A549 (cell line): ENCODE data around the gene PPP6R1. TPM values are rescaled to one million over a fixed set of nuclear protein-coding genes. Genes with fewer than 3 reads are reported as not detected.

Experiments
- ATAC-seq, 2 experiments: fragments of 200-7000 bp in 1 of 2; fragments of >200 bp in 1 of 2; cut with Nextera tagmentation in 1 of 2; cut with Tn5 transposase in 1 of 2; 3 replicates each; pipeline versions ENCODE4 v1.8.0 to v1.9.1; 2018 to 2020; ENCODE audit warnings: mild to moderate bottlenecking in 1 of 2, moderate library complexity in 1 of 2
- CTCF ChIA-PET: fragments of 300-600 bp; sonication (Branson Sonifier 250); formaldehyde crosslinking; extraction: SDS; loops from one replicate; lab custom pipeline; 2021; ENCODE audit warnings: antibody characterized with exemption, inconsistent platforms; lab: Yijun Ruan, JAX
- POLR2A ChIA-PET: fragments of 350-600 bp; formaldehyde crosslinking; extraction: SDS; loops from one replicate; lab custom pipeline; 2021; ENCODE audit warnings: antibody characterized with exemption, inconsistent platforms; lab: Yijun Ruan, JAX
- DNase-seq, 2 experiments: peaks; one replicate each; pipeline versions ENCODE4 v3.0.0 to v3.0.0-alpha.2; 2011 to 2016; ENCODE audit warnings: low read depth in 1 of 2, low spot score in 1 of 2
- FAIRE-seq: peaks from 2 replicates; lab custom pipeline; 2011; peaks lifted over from hg19 to GRCh38; lab: Jason Lieb, UNC
- H3K27ac ChIP-seq, 2 experiments: fragments of >200 bp; sonication (Bioruptor Twin); formaldehyde crosslinking; 3 replicates each; pipeline ENCODE4 v1.5.1; 2016 to 2017
- H3K4me1 ChIP-seq: fragments of >200 bp; sonication (Bioruptor Twin); formaldehyde crosslinking; 3 replicates; pipeline ENCODE4 v1.6.1; 2016
- H3K4me2 ChIP-seq: fragments of >200 bp; sonication (Bioruptor Twin); formaldehyde crosslinking; 3 replicates; pipeline ENCODE4 v1.6.1; 2016
- H3K4me3 ChIP-seq: fragments of >200 bp; sonication (Bioruptor Twin); formaldehyde crosslinking; 3 replicates; pipeline ENCODE4 v1.5.1; 2016
- H3K9me3 ChIP-seq: fragments of >200 bp; sonication (Bioruptor Twin); formaldehyde crosslinking; 3 replicates; pipeline ENCODE4 v1.6.1; 2016
- CBX2 ChIP-seq: fragments of 200-600 bp; sonication (generic); IDR thresholded peaks from 2 replicates; pipeline ENCODE4 v1.6.1; 2016; ENCODE audit warnings: low read depth, mild to moderate bottlenecking, borderline replicate concordance
- EHMT2 ChIP-seq: fragments of 200-600 bp; sonication (generic); IDR thresholded peaks from 2 replicates; pipeline ENCODE4 v1.6.1; 2016; ENCODE audit warnings: antibody characterized with exemption, low read depth, mild to moderate bottlenecking, moderate library complexity
- FOSL2 ChIP-seq, 2 experiments: fragments of 450-650 bp in 1 of 2; fragments of >200 bp in 1 of 2; sonication (Bioruptor Twin) in 1 of 2; formaldehyde crosslinking; IDR thresholded peaks; 2 replicates each; pipeline versions ENCODE4 v1.5.0 to v1.6.1; 2016 to 2020; ENCODE audit warnings: mild to moderate bottlenecking in 1 of 2, moderate library complexity in 1 of 2
- GATA3 ChIP-seq: IDR thresholded peaks from 2 replicates; pipeline ENCODE4 v1.6.1; 2012; ENCODE audit warnings: borderline replicate concordance
- JUN ChIP-seq, 2 experiments: fragments of >200 bp; sonication (Bioruptor Twin); formaldehyde crosslinking; IDR thresholded peaks; 2 replicates in 1 of 2; 3 replicates in 1 of 2; pipeline ENCODE4 v1.6.1; 2016 to 2017
- JUNB ChIP-seq: fragments of >200 bp; sonication (Bioruptor Twin); formaldehyde crosslinking; IDR thresholded peaks from 2 replicates; pipeline ENCODE4 v1.6.1; 2016
- KDM5A ChIP-seq: fragments of 200-600 bp; sonication (generic); IDR thresholded peaks from 2 replicates; pipeline ENCODE4 v1.6.1; 2016; ENCODE audit warnings: antibody characterized with exemption, mild to moderate bottlenecking
- MAZ ChIP-seq: fragments of 150-350 bp; IDR thresholded peaks from 2 replicates; pipeline ENCODE4 v1.6.1; 2014; ENCODE audit warnings: antibody characterized with exemption, low read depth, low read length, borderline replicate concordance
- MYC ChIP-seq: IDR thresholded peaks from 2 replicates; pipeline ENCODE4 v1.6.1; 2012; ENCODE audit warnings: mild to moderate bottlenecking, inconsistent platforms, low read length, improper control_type of control experiment, borderline replicate concordance
- NPAS2 ChIP-seq: fragments of 250-450 bp; sonication (Bioruptor Pico); IDR thresholded peaks from 2 replicates; pipeline ENCODE4 v1.8.0; 2022; ENCODE audit warnings: mild to moderate bottlenecking, moderate library complexity, borderline replicate concordance
- NR3C1 ChIP-seq: fragments of >200 bp; sonication (Bioruptor Twin); formaldehyde crosslinking; IDR thresholded peaks from 3 replicates; pipeline ENCODE4 v1.6.1; 2017
- PHF8 ChIP-seq: fragments of 200-600 bp; sonication (generic); IDR thresholded peaks from 2 replicates; pipeline ENCODE4 v1.6.1; 2016; ENCODE audit warnings: low read depth, mild to moderate bottlenecking, antibody characterized with exemption, moderate library complexity, borderline replicate concordance
- POLR2AphosphoS2 ChIP-seq: conservative IDR thresholded peaks from 2 replicates; pipeline ENCODE4 v1.6.1; 2012; ENCODE audit warnings: low read length, improper control_type of control experiment, inconsistent platforms
- RFX5 ChIP-seq: fragments of 450-650 bp; IDR thresholded peaks from 2 replicates; pipeline ENCODE4 v1.7.1; 2014; ENCODE audit warnings: antibody characterized with exemption, mild to moderate bottlenecking, moderate library complexity
- TFCP2L1 ChIP-seq: fragments of 250-450 bp; sonication (Bioruptor Pico); IDR thresholded peaks from 2 replicates; pipeline ENCODE4 v1.5.0; 2021; ENCODE audit warnings: mild to moderate bottlenecking
- WGBS: methylation state at CpG from one replicate; pipeline ENCODE4 v1.1.6; 2017; ENCODE audit errors: missing lambda C conversion rate; 5-methylcytosine and 5-hydroxymethylcytosine counted together
- polyA plus RNA-seq, 4 experiments: library from polyadenylated mRNA; depleted of rRNA in 3 of 4; stranded (reverse); fragments of >200 nt; fragmentation: RNase III in 1 of 4; extraction: RNeasy Plus Mini Kit Qiagen cat#74134 plus additional on column Dnase treatment in 1 of 4; gene quantifications; 2 replicates in 3 of 4; 3 replicates in 1 of 4; pipeline ENCODE4 v1.2.3, GENCODE V29; 2011 to 2017
- TF ChIP-seq, protein P1 (sequence below): fragments of 250-450 bp; sonication (Bioruptor Pico); IDR thresholded peaks from 2 replicates; pipeline ENCODE4 v1.5.0; 2020; ENCODE audit warnings: low read depth, mild to moderate bottlenecking, moderate library complexity

PPP6R1 gene
- polyA plus RNA-seq, 2 of the 4 experiments (the other 2 are of a cell fraction), result 42.9 to 78.0 TPM

DNA sequence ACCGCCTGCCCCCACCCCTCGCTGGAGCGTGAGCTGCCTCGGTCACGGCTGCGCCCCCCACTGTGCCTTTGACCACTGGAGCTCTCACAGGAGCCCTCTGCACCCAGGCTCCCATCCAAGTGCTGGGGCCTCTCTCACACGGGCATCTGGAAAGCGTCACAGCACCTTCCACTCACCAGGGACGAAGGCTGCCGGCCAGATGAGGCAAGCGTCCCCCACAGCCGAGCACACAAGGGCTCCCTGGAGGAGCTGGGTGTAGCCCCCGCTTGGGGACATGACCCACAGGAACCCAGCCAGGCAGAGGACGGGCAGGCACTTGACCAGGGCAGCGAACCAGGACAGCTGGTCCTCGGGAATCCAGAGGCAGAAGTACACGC, 30.8 kb downstream of the PPP6R1 start:
- Histone ChIP-seq H3K9me3 (no peaks in the 10 kb centered on the region), H3K4me2 (no peak overlapping the region), H3K27ac (peak overlapping the region in 1 of 2 experiments; percentile 32; a peak in 1 of 6 replicates), H3K4me3 (no peak overlapping the region), H3K4me1 (peaks cover 19% of the 10 kb centered on the region)
- 94% methylated on average over 17 of the region's 17 CpGs for WGBS
- no peak for FAIRE-seq
- no peak for ATAC-seq
- no peak for DNase-seq
- CTCF ChIA-PET, result interaction anchor here (0.6 to 2.6 kb wide), 7 partner anchors 8 to 191 kb away, joined by 3 to 11 read pairs (median 4); partner anchors contain the start of gene DNAAF3
- TF ChIP-seq RFX5 (no peak), FOSL2 (IDR thresholded peaks at IDR 0.05) (no peak), FOSL2 (CRISPR knock-in tag; IDR thresholded peaks at IDR 0.05) (no peak), JUNB (no peak), MAZ (no peak), TFCP2L1 (CRISPR knock-in tag) (no peak), PHF8 (no peak), EHMT2 (no peak), CBX2 (no peak), NR3C1 (no peak), KDM5A (no peak), POLR2AphosphoS2 (no peak), JUN (IDR thresholded peaks at IDR 0.05) (no peak)
- TF ChIP-seq, protein P1, sequence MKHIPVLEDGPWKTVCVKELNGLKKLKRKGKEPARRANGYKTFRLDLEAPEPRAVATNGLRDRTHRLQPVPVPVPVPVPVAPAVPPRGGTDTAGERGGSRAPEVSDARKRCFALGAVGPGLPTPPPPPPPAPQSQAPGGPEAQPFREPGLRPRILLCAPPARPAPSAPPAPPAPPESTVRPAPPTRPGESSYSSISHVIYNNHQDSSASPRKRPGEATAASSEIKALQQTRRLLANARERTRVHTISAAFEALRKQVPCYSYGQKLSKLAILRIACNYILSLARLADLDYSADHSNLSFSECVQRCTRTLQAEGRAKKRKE (CRISPR knock-in tag), result no peak
- POLR2A ChIA-PET, result interaction anchor here (1.7 kb wide), 1 partner anchor 31 kb away, joined by 6 read pairs; the partner anchor contains the start of gene PPP6R1

DNA sequence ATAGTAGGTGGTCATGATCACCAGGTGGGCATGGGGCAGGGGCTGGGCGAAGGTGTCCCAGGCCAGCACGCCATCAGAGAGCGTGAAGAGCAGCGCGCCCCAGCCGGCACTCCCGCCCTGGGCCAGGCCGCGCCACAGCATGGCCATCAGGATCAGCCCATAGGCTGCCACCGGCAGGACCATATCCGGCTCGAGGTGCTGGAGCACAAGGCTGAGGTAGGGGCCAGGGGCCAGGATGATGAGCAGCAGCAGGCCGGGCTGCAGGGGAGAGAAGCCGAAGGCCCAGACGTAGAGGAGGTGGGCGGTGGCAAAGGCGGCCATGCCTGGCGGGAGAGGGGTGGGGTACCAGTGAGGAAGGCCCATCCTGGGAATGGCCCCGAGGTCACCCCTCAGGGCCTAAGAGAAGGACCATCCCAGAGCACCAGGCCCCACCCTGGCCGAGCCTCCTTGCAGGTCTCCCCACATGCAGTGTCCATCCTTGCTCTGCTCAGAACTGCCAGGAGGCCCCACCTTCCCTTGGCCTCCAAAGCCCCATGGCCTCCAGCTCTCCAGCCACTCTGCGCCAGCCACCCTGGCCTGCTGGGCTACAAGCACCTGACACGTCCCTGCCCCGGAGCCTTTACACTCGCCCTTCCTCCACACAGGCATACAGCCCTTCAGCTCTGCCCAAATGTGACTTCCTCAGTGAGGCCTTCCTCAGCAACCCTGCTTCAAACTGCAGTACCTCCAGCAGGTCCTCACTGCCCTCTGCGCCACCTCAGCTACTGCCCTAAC, 31.4 kb downstream of the PPP6R1 start:
- DNase-seq (no peak), FAIRE-seq (no peak)
- Histone ChIP-seq H3K4me2 (no peak overlapping the region), H3K9me3 (no peaks in the 10 kb centered on the region), H3K4me3 (no peak overlapping the region)
- TF ChIP-seq JUN (IDR thresholded peaks at IDR 0.05), result 0 out of 5 replicates have a peak, but pooled peaks of 1 of the 2 experiments have one; percentile 4
- TF ChIP-seq NPAS2 (CRISPR knock-in tag), result no peak
- TF ChIP-seq, all 56 proteins: peak for 1
- ATAC-seq, result peak in 1 of 2 experiments; percentile 5; a peak in 3 of 6 replicates
- H3K4me1 ChIP-seq, result peaks cover 19% of the 10 kb centered on the region
- no peak overlapping the region for H3K27ac ChIP-seq
- CTCF ChIA-PET, result interaction anchor here (1.0 to 2.6 kb wide), 4 partner anchors 8 to 191 kb away, joined by 3 to 11 read pairs (median 6); partner anchors contain the start of gene DNAAF3
- WGBS, result 91% methylated on average over 20 of the region's 25 CpGs
- POLR2A ChIA-PET, result interaction anchor here (1.7 kb wide), 1 partner anchor 32 kb away, joined by 6 read pairs; the partner anchor contains the start of gene PPP6R1

DNA sequence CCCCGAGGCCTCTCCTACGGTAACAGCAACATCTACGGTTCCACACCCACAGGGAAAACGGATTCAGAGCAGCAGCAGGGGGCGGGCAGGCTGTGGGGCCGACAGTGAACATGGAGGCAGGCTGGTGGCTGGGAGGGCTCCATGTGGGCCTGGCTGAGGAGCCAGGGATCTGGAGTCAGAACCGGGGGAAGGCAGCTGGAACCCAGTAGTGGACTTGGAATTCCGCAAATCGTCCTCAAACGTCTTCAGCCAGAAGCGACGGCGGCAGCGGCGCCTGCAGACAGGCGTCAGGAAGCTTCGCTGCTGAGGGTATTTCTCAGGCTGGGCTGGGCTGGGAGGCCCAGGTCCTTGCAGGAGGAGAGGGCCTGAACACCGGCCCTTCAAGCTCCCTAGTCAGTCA, 32.0 kb downstream of the PPP6R1 start:
- Histone ChIP-seq H3K27ac (no peak overlapping the region), H3K4me3 (no peak overlapping the region), H3K9me3 (no peaks in the 10 kb centered on the region), H3K4me1 (peaks cover 19% of the 10 kb centered on the region), H3K4me2 (no peak overlapping the region)
- WGBS, result 88% methylated on average over 18 of the region's 18 CpGs
- TF ChIP-seq MYC, result no peak
- TF ChIP-seq CBX2, result no peak
- TF ChIP-seq JUNB, result no peak
- TF ChIP-seq KDM5A, result no peak
- no peak for TF ChIP-seq GATA3
- TF ChIP-seq, protein P1 (CRISPR knock-in tag), result no peak
- no peak for DNase-seq
- ATAC-seq, result no peak
- ChIA-PET POLR2A (interaction anchor here (1.7 kb wide), 1 partner anchor 32 kb away, joined by 6 read pairs; the partner anchor contains the start of gene PPP6R1), CTCF (interaction anchor here (1.8 to 2.6 kb wide), 2 partner anchors 61 to 192 kb away, joined by 8 to 11 read pairs; partner anchors contain the start of gene DNAAF3)
- no peak for FAIRE-seq
